Hematopoietic multipotent progenitor cell treated with erythropoietin and hydrocortisone succinate and interleukin-3 and kit ligand, for 8 days (in vitro differentiated cells): ENCODE measurements around the gene PIN1.
"Not testable (repeated sequence)": the region's sequence is repeated elsewhere in the genome, so short reads cannot be mapped to it uniquely, and the experiment has no call there.

Source experiments
- DNase-seq: peaks from one replicate; pipeline ENCODE4 v3.0.0-alpha.2; 2015

The PIN1 gene

DNA sequence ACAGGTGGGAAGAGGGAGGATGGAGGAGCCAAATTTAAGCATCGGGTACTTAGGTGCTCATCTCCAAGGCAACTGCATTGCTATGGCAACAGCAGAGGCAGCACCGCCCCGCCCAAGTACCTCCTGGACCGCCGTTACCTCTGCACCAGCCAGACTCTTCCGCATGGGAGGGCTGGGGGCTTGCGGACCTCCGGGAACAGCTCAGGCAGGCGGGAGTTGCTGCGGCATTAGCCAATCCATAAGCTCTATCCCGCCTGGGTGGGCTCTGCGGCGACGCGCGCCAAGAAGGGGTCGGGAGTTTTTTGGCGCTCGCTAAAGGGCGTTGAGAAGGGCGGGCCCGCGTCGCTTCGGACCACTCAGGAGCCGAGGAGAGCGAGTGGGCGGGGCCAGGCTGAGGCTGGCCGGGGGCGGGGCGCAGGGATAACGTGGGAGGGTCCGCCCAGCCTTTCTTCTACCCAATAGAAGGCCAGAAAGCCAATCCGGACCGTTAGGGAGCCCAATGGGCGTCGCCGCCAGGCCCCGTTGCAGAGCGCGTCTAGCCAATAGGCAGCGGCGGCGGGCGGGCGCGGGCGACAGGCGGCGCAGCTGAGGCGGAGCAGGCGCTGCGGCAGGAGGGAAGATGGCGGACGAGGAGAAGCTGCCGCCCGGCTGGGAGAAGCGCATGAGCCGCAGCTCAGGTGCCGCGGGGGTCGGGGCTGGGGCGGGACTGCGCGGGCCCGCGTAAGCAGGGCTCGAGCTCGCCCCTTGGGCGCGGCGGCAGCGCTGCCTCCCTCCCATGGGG lies at the start of gene PIN1:
Gene PIN1, plus strand, starts transcription at position 593 of the 781 bp plus-strand sequence. Its CDS starts 27 bp downstream, at position 620.
- peak; percentile 98 for DNase-seq

DNA sequence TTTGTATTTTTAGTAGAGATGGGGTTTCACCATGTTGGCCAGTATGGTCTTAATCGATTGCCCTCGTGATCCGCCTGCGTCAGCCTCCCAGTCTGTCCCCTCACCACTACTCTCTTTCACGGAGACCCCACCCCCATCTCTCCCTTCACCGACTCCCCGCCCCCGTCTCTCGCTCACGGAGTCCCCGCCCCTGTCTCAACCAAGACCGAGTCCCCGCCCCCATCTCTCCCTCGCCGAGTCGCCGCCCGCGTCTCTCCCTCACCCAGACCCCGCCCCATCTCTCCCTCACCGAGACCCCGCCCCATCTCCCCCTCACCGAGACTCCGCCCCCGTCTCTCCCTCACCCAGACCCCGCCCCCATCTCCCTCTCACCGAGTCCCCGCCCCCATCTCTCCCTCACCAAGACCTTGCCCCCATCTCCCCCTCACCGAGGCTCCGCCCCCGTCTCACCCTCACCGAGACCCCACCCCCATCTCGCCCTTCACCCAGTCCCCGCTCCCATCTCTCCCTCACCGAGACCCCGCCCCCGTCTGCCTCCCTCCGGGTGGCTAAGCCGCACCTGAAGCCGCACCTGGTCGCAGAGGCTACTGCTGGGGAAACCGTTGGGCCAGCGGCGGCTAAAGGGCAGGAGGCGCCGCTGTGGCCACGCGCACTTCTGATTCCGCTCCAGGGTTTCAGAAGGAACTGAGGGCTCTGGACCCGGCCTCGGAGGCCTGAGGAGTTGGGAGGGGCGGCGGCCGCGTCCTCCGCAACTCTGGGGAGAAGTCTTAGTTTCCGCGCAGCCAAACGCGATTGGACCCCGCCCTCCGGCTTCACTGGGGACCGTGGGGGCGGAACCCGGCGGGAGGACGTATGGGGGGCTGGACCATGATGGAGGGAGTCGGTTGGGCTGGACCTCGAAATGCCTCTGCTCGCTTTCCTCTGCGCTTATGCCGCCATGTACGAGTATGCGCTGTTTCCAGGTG lies 49.5 kb upstream of the PIN1 start:
- peak; percentile 94 for DNase-seq

DNA sequence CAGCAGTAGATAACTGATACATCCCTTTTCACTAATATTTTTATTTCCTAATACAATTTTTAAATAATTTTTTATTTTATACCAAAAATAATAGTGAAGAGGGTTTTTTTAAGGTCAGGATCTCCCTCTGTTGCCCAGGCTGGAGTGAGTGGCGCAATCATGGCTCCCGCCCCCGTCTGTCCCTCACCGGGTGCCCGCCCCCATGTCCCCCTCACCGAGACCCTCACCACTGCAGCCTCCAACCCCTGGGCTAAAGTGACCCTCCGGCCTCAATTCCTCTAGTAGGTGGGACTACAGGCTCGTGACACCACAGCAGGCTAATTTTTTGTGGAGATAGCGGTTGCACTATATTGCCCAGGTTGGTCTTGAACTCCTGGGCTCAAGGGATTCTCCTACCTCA lies 48.8 kb upstream of the PIN1 start:
- DNase-seq: no peak

DNA sequence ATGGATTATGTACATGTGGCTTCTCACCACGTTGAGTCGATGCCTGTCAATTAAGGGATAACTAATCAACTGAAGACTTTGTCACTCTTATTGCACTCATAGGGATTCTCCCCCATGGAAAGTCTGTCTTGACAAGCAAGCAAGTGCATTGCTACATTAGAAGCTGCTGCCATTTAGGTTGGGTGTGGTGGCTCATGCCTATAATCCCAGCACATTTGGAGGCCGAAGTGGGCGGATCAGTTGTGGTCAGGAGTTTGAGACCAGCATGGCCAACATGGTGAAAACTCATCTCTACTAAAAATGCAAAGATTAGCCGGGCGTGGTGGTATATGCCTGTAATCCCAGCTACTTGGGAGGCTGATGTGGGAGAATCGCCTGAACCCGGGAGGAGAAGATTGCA lies 48.3 kb upstream of the PIN1 start:
- no peak for DNase-seq

DNA sequence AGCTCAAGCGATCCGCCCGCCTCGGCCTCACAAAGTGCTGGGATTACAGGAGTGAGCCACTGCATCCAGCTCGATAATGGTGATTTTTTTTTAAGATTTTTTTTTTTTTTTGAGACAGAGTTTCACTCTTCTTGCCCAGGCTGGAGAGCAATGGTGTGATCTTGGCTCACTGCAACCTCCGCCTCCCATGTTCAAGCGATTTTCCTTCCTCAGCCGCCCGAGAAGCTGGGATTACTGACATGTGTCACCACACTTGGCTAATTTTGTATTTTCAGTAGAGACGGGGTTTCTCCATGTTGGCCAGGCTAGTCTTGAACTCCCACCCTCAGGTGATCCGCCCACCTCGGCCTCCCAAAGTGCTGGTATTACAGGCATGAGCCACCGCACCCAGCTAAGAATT lies 46.5 kb upstream of the PIN1 start:
- DNase-seq: not testable (repeated sequence)

DNA sequence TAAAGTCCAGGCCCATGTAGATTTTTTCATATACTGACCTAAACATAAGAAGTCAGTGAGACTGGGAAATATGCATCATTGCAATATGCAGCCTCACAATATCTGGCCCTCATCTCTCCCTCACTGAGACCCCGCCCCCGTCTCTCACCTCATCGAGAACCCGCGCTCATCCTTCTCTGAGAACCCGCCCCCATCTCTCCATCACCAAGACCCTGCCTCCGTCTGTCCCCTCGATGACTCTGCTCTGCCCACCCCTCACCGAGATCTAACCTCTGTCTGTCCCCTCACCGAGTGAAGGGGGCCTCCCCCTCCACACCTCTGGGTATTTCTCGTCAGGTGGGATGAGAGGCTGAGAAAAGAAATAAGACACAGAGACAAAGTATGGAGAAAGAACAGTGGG lies 46.1 kb upstream of the PIN1 start:
- DNase-seq: no peak

DNA sequence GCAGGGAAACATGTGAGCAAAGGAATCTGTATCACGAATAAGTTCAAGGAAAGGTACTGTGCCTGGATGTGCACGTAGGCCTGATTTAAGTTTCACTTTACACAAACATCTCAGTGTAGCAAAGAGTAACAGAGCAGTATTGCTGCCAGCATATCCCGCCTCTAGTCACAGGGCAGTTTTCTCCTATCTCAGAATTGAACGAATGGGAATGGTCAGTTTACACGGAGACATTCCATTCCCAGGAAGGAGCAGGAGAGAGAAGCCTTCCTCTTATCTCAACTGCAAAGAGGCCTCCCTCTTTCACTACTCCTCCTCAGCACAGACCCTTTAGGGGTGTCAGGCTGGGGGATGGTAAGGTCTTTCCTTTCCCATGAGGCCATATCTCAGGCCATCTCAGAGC lies 45.5 kb upstream of the PIN1 start:
- DNase-seq: not testable (repeated sequence)

DNA sequence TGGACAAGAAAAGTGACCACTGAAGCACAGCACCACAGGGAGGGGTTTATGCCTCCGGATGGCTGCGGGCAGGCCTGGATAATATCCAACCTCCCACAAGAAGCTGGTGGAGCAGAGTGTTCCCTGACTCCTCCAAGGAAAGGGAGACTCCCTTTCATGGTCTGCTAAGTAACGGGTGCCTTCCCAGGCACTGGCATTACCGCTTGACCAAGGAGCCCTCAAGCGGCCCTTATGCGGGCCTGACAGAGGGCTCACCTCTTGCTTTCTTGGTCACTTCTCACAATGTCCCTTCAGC lies 44.1 kb upstream of the PIN1 start:
- DNase-seq: not testable (repeated sequence)

DNA sequence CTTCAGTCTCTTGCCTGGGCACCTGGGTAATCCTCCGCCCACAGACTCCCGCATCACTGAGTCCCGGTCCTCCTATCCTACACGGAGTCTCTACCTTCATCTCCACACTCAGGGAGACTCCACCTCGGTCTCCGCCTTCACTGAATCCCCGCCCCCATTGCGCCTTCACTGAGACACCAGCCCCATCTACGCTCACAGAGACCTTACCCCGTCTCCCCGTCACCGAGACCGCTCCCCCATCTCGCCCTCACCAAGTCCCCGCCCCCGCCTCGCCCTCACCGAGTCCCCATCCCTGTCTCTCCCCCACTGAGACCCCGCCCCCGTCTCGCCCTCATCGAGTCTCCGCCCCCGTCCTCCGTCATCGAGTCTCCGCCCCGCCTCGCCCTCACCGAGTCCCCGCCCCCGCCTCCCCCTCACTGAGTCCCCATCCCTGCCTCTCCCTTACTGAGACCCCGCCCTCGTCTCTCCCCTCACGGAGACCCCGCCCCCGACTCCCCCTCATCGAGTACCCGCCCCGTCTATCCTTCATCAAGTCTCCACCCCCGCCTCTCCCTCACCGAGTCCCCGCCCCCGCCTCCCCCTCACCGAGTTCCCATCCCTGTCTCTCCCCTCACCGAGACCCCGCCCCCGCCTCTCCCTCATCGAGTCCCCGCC lies 43.4 kb upstream of the PIN1 start:
- peak; percentile 91 for DNase-seq

DNA sequence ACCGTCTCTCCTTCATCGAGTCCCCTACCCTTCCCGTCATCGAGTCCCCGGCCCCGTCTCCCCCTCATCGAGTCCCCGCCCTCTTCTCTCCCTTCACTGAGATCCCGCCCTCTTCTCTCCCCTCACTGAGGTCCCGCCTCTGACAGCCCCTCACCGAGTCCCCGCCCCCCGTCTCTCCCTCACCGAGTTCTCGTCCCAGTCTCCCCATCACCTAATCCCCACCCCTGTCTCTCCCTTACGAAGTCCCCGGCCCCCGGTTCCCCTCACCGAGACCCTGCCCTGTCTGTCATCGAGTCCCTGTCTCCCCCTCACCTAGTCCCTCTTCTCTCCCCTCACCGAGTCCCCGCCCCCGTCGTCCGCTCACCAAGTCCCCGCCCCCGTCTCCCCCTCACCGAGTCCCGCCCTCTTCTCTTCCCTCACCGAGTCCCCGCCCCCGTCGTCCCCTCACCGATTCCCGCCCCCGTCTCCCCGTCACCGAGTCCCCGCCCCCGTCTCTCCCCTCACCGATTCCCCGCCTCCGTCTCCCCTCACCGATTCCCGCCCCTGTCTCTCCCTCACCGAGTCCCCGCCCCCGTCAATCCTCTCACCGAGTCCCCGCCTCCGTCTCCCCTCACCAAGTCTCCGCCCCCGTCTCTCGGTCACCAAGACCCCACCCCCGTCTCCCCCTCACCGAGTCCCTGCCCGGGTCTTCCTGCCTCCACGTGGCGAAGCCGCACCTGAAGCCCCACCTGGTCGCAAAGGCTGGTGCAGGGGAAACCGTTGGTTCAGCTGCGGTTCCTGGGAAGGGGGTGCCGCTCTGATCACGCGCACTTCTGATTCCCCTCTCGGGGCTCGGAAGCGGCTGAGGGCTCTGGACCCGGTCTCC lies 42.7 kb upstream of the PIN1 start:
- peak; percentile 87 for DNase-seq

DNA sequence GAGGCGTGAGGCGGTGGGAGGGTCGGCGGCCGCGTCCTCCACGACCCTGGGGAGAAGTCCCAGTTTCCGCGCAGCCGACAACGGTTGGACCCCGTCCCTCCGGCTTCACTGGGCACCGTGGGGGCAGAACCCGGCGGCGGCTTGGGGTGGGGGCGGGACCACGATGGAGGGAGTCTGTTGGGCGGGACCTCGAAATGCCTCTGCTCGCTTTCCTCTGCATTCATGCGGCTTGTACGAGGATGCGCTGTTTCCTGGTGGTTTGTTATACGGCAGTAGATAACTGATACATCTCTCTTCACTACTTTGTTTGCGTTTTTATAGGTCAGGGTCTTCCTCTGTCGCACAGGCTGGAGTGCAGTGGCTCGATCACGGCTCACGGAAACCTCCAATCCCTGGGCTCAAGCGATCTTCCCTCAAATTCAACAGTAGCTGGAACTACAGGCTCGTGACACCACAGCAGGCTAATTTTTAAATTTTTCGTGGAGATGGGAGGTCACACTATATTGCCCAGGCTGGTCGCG lies 42.0 kb upstream of the PIN1 start:
- peak; percentile 62 for DNase-seq

DNA sequence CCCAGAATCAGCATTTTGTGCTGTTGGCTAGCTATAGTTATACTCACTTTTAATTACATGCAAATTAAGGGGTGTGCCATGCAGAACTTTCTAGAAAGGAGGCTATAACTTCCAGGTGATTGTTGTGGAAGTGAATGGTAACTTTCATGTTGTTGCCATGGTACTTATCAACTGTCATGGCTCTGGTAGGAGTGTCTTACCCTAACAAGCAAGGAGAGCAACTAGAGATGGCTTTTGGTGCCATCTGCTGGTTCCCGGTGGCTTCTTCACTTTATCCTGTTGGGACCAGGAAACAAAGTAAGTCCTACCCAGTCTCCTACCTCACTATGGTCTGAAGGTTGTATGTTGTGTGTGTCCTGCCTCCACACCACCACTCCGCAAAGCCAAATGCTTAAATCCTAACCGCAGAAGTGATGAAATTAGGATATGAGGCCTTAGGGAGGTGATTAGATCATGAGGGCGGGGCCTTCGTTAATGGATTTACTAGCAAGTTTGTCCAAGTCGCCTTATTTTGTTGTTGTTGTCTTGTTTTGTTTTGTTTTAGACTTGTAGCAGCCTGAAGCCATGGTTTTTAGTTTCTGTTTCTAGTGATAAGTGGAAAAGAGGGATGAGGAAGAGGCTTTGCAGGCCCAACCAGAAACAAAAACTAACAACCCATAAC lies 38.9 kb upstream of the PIN1 start:
- peak; percentile 97 for DNase-seq

DNA sequence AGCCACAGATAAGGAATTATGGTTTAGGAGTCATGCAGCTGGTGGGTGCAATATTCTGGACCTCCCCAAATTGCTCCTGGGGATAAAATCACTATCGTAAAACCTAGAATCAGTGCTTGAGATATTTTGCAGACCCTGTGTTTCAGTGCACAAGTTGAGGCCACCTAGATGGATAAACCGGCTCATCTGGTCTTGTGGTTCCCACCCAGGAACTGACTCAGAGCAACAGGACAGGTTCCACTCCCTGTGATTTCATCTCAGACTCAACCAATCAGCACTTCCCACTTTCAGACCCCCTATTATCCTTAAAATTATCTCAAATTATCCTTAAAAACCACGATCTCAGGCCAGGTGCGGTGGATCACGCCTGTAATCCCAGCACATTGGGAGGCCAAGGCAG lies 37.2 kb upstream of the PIN1 start:
- DNase-seq: no peak

DNA sequence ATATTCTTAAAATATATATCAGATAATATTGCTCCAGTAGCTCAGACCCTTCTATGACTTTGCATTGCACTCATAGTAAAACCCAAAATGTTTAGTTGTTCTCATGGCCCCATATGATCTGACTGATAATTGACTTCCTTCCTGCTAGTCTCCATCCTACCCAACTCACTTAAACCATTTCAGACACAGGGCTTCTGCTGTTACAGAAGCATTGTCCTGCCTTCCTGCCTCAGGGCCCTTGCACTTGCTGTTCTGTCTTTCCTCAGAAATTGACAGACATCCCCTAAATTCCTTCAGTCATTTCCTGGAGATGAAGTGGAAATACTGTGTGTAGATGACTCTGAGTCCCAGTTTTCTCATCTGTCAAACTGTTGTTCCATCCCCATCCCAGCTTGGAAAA lies 36.0 kb upstream of the PIN1 start:
- DNase-seq: no peak

DNA sequence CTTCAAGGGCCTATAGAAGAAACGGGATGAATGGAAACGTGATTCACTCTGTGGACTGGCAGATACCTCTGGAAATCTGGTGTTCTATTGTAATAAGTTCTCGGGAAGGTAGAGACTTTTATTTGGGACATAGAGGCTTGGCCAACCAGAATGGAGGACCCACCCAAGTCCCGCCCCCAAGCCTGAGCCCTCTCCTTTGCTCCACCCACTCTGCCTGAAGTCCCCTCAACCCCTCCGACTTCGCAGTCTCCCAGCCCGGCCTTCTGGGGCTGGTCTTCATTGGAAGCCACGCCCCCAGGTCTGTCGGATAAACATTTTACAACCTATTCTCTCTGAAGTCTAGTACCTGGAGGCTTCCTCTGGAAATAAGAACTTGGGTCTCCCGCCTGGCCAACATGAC lies 33.1 kb upstream of the PIN1 start:
- no peak for DNase-seq

DNA sequence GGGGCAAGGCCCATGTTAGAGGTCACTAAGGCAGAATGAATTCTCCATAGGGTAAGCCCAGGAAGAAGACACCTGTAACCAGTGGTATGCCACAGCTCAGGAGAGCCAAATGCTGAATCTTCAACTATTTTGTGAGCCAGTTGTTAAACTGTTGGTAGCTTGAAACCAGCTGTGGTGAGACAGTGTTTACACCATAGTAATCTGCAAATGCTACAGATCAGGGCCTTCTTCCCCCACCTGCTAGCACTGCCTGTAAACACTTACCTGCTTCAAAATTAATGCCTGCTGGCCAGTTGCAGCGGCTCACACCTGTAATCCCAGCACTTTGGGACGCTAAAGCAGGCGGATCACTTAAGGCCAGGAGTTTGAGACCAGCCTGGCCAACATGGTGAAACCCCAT lies 28.3 kb upstream of the PIN1 start:
- DNase-seq: no peak

DNA sequence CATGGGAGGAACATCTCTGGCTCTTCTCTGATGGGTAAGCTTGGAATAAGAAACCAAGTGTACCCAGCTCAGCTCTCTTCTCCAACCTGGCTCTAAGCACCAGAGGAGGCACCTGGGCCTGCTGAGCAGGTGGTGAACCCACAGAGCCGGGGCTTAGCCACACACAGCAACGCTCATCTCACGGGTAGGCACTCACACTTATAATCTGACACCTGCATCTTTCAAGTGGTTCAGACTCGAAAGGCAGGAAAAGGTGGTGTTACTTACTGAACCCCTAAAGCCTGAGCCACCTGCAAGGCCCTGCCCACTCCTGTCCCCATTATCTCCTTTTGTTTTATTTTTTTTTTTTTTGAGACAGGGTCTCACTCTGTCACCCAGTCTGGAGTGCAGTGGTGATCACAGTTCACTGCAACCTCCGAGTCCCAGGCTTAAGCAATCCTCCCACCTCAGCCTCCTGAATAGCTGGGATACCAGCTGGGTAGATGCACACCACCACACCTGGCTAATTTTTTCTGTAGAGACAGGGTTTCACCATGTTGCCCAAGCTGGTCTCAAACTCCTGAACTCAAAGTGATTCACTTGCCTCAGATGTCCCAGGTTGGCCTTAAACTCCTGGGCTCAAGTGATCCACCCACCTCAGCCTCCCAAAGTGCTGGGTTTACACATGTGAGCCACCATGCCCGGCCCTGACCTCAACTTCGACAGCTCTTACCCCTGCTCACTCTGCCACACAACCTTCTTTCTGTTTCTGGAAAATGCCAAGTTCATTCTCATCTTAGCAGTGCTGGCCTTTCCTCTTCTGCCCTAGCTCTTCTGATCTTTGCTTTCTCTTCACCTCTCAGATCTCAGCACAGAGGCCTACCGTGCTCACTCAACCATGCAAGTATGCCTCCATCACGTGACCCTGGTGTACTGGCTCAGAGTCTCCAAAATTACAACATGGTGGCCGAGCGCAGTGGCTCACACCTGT lies 26.0 kb upstream of the PIN1 start:
- DNase-seq: no peak

DNA sequence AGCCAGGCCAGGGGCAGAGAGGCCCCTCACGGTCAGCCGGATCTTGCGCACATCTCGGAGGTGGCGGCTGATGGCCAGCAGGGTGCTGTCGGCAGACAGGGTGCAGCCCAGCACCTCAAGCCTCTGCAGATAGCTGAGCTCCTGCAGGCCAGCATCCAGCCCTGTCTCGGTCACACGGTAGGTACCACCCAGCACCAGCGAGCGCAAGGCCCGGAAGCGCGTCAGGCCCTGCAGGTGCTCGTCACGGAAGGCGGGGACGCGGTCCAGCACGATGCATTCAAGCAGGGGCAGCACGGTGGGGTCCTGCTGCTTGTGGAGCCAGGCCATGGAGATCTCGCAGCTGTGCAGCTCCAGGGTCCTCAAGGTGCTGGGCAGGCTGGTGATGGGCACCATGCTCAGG lies 24.0 kb upstream of the PIN1 start:
- DNase-seq: no peak

DNA sequence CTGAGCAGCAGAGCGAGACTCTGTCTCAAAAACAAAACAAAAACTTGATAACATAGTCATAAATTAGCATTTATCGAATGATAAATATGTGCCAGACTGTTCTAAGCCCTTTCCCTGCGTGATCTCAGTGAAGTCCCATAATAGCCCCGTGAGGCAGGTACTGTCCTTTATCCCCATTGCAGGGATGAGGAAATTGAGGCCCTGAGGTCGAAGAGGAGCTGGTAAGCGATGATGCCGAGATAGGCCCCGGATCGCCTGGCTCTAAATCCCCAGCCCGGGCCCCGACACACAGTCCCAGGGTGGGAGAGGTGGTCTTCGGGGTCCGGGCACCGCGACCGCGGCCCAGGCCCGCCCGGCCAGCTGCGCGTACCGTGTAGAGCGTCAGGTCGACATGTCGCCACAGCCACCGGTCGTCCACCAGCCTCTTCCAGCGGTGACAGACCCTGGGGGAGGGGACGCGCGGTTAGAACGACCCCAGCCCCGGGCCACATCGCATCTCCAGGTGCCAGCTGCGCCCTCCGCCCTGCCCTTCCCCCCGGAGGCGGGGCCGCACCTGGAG lies 16.9 kb upstream of the PIN1 start:
- no peak for DNase-seq
